IMR-90 (cell line): ENCODE measurements around the gene RFTN1. TPM values are rescaled to one million over a fixed set of nuclear protein-coding genes. Genes with fewer than 3 reads are reported as not detected.

ENCODE experiments used
- ATAC-seq: fragments of 200-7000 bp; cut with Tn5 transposase; 2 replicates; pipeline ENCODE4 v1.9.1; 2020; ENCODE audit warnings: low read depth, mild to moderate bottlenecking, moderate library complexity
- BruUV-seq: library from RNA; stranded (reverse); fragments of 400-500 nt; replicated peaks from 2 replicates; lab custom pipeline; 2021; lab: Mats Ljungman, UMichigan
- CTCF ChIA-PET: fragments of 300-600 bp; formaldehyde crosslinking; extraction: SDS; loops from one replicate; lab custom pipeline; 2021; ENCODE audit warnings: antibody characterized with exemption; lab: Yijun Ruan, JAX
- POLR2A ChIA-PET: fragments of 300-600 bp; sonication (Branson Sonifier 250); formaldehyde crosslinking; loops from one replicate; lab custom pipeline; 2022; ENCODE audit warnings: antibody characterized with exemption; ENCODE audit not compliant: unreplicated experiment; lab: Charles Lee
- DNase-seq: peaks from one replicate; pipeline ENCODE4 v3.0.0; 2013
- H2AFZ ChIP-seq: replicated peaks from 2 replicates; pipeline ENCODE3; 2013; ENCODE audit warnings: low read length, mild to moderate bottlenecking; ENCODE audit not compliant: poor library complexity
- H2AK5ac ChIP-seq: 2 replicates; pipeline ENCODE4 v1.6.1; 2013; ENCODE audit warnings: low read depth, low read length, inconsistent platforms
- H2AK9ac ChIP-seq: replicated peaks from 2 replicates; pipeline ENCODE3; 2013; ENCODE audit warnings: mild to moderate bottlenecking, low read depth, low read length, moderate library complexity; ENCODE audit not compliant: poor library complexity
- H2BK120ac ChIP-seq: 2 replicates; pipeline ENCODE4 v1.6.1; 2013; ENCODE audit warnings: low read depth, low read length, inconsistent platforms
- H2BK15ac ChIP-seq: 3 replicates; pipeline ENCODE4 v1.6.1; 2013; ENCODE audit warnings: low read depth, low read length, inconsistent platforms
- H2BK20ac ChIP-seq: 2 replicates; pipeline ENCODE4 v1.6.1; 2013; ENCODE audit warnings: low read depth, mild to moderate bottlenecking, inconsistent platforms, low read length, moderate library complexity
- H2BK5ac ChIP-seq: 2 replicates; pipeline ENCODE4 v1.6.1; 2013; ENCODE audit warnings: mild to moderate bottlenecking, low read depth, low read length, inconsistent platforms; ENCODE audit not compliant: poor library complexity, severe bottlenecking
- H3K14ac ChIP-seq: replicated peaks from 2 replicates; pipeline ENCODE4 v1.6.1; 2013; ENCODE audit warnings: low read depth, low read length, inconsistent platforms
- H3K18ac ChIP-seq: 2 replicates; pipeline ENCODE4 v1.6.1; 2013; ENCODE audit warnings: low read depth, low read length, control low read depth
- H3K23ac ChIP-seq: 2 replicates; pipeline ENCODE4 v1.6.1; 2013; ENCODE audit warnings: low read depth, low read length, inconsistent platforms
- H3K27ac ChIP-seq: 2 replicates; pipeline ENCODE4 v1.5.1; 2013; ENCODE audit warnings: mild to moderate bottlenecking, control low read depth, low read length; ENCODE audit not compliant: insufficient read depth
- H3K27me3 ChIP-seq: 2 replicates; pipeline ENCODE4 v1.6.1; 2013; ENCODE audit warnings: low read length; ENCODE audit not compliant: control insufficient read depth, insufficient read depth
- H3K36me3 ChIP-seq: 2 replicates; pipeline ENCODE4 v1.6.1; 2013; ENCODE audit warnings: low read length, mixed read lengths; ENCODE audit not compliant: control insufficient read depth, insufficient read depth
- H3K4ac ChIP-seq: 2 replicates; pipeline ENCODE4 v1.6.1; 2013; ENCODE audit warnings: low read depth, low read length, inconsistent platforms
- H3K4me1 ChIP-seq: 2 replicates; pipeline ENCODE4 v1.6.1; 2013; ENCODE audit warnings: low read length, mixed read lengths; ENCODE audit not compliant: control insufficient read depth, insufficient read depth
- H3K4me2 ChIP-seq: 2 replicates; pipeline ENCODE4 v1.6.1; 2013; ENCODE audit warnings: low read depth, mild to moderate bottlenecking, control low read depth, low read length, moderate library complexity
- H3K4me3 ChIP-seq: 2 replicates; pipeline ENCODE4 v1.5.1; 2013; ENCODE audit warnings: low read depth, mild to moderate bottlenecking, control low read depth, low read length, moderate library complexity; ENCODE audit not compliant: insufficient read depth
- H3K56ac ChIP-seq: 2 replicates; pipeline ENCODE4 v1.6.1; 2013; ENCODE audit warnings: low read length, inconsistent platforms; ENCODE audit not compliant: insufficient read depth; ENCODE audit errors: extremely low read depth
- H3K79me1 ChIP-seq, 2 experiments: 2 replicates each; pipeline ENCODE4 v1.6.1; 2013; ENCODE audit warnings: low read length in 2 of 2, inconsistent platforms in 1 of 2, low read depth in 1 of 2
- H3K9ac ChIP-seq: 2 replicates; pipeline ENCODE4 v1.6.1; 2013; ENCODE audit warnings: low read depth, low read length, control low read depth
- H3K9me1 ChIP-seq: 2 replicates; pipeline ENCODE4 v1.6.1; 2013; ENCODE audit warnings: low read length, inconsistent platforms; ENCODE audit not compliant: insufficient read depth
- H3K9me3 ChIP-seq: 2 replicates; pipeline ENCODE4 v1.6.1; 2013; ENCODE audit warnings: low read length; ENCODE audit not compliant: control insufficient read depth, insufficient read depth
- H4K20me1 ChIP-seq: 2 replicates; pipeline ENCODE4 v1.6.1; 2013; ENCODE audit warnings: low read length, inconsistent platforms; ENCODE audit not compliant: insufficient read depth
- H4K5ac ChIP-seq: 2 replicates; pipeline ENCODE4 v1.6.1; 2013; ENCODE audit warnings: mild to moderate bottlenecking, low read depth, low read length, control low read depth
- H4K8ac ChIP-seq, 2 experiments: 2 replicates each; pipeline ENCODE4 v1.6.1; 2013; ENCODE audit warnings: low read depth in 2 of 2, low read length in 2 of 2, control low read depth in 1 of 2, inconsistent platforms in 1 of 2
- H4K91ac ChIP-seq: 2 replicates; pipeline ENCODE4 v1.6.1; 2013; ENCODE audit warnings: low read depth, low read length, inconsistent platforms; ENCODE audit not compliant: insufficient read depth
- CEBPB ChIP-seq: IDR thresholded peaks from 2 replicates; pipeline ENCODE4 v1.6.1; 2012; ENCODE audit warnings: low read depth, low read length, improper control_type of control experiment
- CHD1 ChIP-seq: IDR thresholded peaks from 2 replicates; pipeline ENCODE4 v1.6.1; 2012; ENCODE audit warnings: low read depth, low read length, improper control_type of control experiment
- ELK1 ChIP-seq: fragments of 150-350 bp; IDR thresholded peaks from 2 replicates; pipeline ENCODE4 v1.6.1; 2016; ENCODE audit warnings: low read depth, mild to moderate bottlenecking, low read length, moderate library complexity, borderline replicate concordance
- FOS ChIP-seq: fragments of 150-350 bp; IDR thresholded peaks from 2 replicates; pipeline ENCODE4 v1.6.1; 2016; ENCODE audit warnings: low read depth, low read length
- MAFK ChIP-seq: IDR thresholded peaks from 2 replicates; pipeline ENCODE4 v1.6.1; 2012; ENCODE audit warnings: low read depth, low read length, improper control_type of control experiment
- MXI1 ChIP-seq: IDR thresholded peaks from 2 replicates; pipeline ENCODE4 v1.6.1; 2012; ENCODE audit warnings: low read depth, mild to moderate bottlenecking, low read length, moderate library complexity, borderline replicate concordance
- POLR2A ChIP-seq: IDR thresholded peaks from 2 replicates; pipeline ENCODE4 v1.6.1; 2012; ENCODE audit warnings: mild to moderate bottlenecking, low read depth, low read length
- RCOR1 ChIP-seq: IDR thresholded peaks from 2 replicates; pipeline ENCODE4 v1.6.1; 2012; ENCODE audit warnings: mild to moderate bottlenecking, low read length, improper control_type of control experiment; ENCODE audit not compliant: insufficient replicate concordance
- RFX5 ChIP-seq: IDR thresholded peaks from 2 replicates; pipeline ENCODE4 v1.8.0; 2012; ENCODE audit warnings: low read depth, mild to moderate bottlenecking, low read length, moderate library complexity
- SMC3 ChIP-seq: fragments of 150-350 bp; IDR thresholded peaks from 2 replicates; pipeline ENCODE4 v1.6.1; 2016; ENCODE audit warnings: low read depth, mild to moderate bottlenecking, antibody characterized with exemption, low read length, moderate library complexity
- USF2 ChIP-seq: fragments of 150-350 bp; IDR thresholded peaks from 2 replicates; pipeline ENCODE4 v1.6.1; 2017; ENCODE audit warnings: mild to moderate bottlenecking, antibody characterized with exemption, low read length, low read depth
- WGBS, 2 experiments: methylation state at CpG; one replicate each; pipeline versions ENCODE4 v1.1.5 to v1.1.7; 2013; ENCODE audit warnings: missing lambda C conversion rate in 2 of 2; ENCODE audit not compliant: insufficient read length in 1 of 2; ENCODE audit errors: extremely low coverage in 2 of 2; 5-methylcytosine and 5-hydroxymethylcytosine counted together
- dilution Hi-C: fragments of 300-500 bp; cut with HindIII; formaldehyde crosslinking; loops from one replicate; pipeline ENCODE4 v1.14.3; 2018; ENCODE audit warnings: low sequenced_read_pairs; ENCODE audit not compliant: unreplicated experiment
- in situ Hi-C: fragments of 300-500 bp; cut with MboI; formaldehyde crosslinking; loops from 3 replicates; pipeline ENCODE4 v1.14.3; 2019; ENCODE audit warnings: low sequenced_read_pairs, inconsistent platforms, mixed read lengths
- intact Hi-C: fragments of 100-400 bp; cut with micrococcal nuclease; formaldehyde crosslinking; loops from 2 replicates; pipeline ENCODE4 v1.10.0; 2022
- polyA plus RNA-seq, 3 experiments: library from polyadenylated mRNA; depleted of rRNA; stranded (reverse); fragments of >200 nt; gene quantifications; 2 replicates each; pipeline ENCODE4 v1.2.3, GENCODE V29; 2012; ENCODE audit warnings: low replicate concordance in 1 of 3
- total RNA-seq: library from RNA; depleted of rRNA; stranded (reverse); fragments of >200 nt; gene quantifications from 2 replicates; pipeline ENCODE4 v1.2.3, GENCODE V29; 2012

Gene RFTN1
- total and polyA plus RNA-seq, 2 of the 4 experiments (the other 2 are of a cell fraction): 45.0 to 52.0 TPM

DNA sequence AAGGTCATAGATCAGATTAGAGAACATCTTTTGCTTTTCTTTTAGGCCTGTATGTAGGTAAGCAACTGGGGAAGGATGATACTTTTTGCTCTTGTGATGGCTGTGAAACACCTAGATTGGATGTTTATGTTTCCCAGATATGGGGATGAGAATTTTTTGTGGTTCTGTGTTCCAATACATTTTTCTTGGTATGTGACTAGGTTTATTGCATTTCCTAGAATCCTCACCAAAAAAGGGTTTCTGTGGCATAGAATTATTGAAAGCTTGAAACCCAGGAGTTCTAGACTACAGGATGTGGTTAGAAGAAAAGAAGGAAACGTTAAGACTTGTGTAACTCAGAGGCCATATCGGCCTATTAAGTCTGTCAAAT lies 222.7 kb downstream of the RFTN1 start:
- no peak overlapping the region for H4K8ac ChIP-seq
- DNase-seq (no peak), ATAC-seq (no peak)
- H2BK120ac ChIP-seq: no peak overlapping the region
- no CpG with 5 or more reads among the region's 2 CpGs for WGBS, 2 experiments
- H3K4me3 ChIP-seq: no peak overlapping the region
- H2BK5ac ChIP-seq: no peak overlapping the region
- H3K23ac ChIP-seq: no peak overlapping the region
- H3K4me2 ChIP-seq: no peak overlapping the region
- peak overlapping the region; percentile 7; the same call in 1 of the 2 replicates for H4K5ac ChIP-seq
- H3K14ac ChIP-seq: no peak overlapping the region
- no peak overlapping the region for H2AFZ ChIP-seq
- H3K56ac ChIP-seq: no peak overlapping the region
- ChIA-PET POLR2A (interaction anchor here (0.6 kb wide), 1 partner anchor 268 kb away, joined by 4 read pairs; no protein-coding TSS in a partner anchor), CTCF (interaction anchor here (0.6 to 2.1 kb wide), 17 partner anchors 10 to 265 kb away, joined by 3 to 18 read pairs (median 4); no protein-coding TSS in a partner anchor)
- no peaks in the 10 kb centered on the region for H3K27me3 ChIP-seq
- no peak overlapping the region for H3K4ac ChIP-seq
- H4K91ac ChIP-seq: no peak overlapping the region
- peaks cover 2% of the 10 kb centered on the region; the same call in 1 of the 2 replicates for H3K4me1 ChIP-seq
- no peak overlapping the region for H3K27ac ChIP-seq
- TF ChIP-seq USF2 (no peak), CHD1 (no peak), RCOR1 (no peak), ELK1 (no peak), MXI1 (no peak), SMC3 (no peak), CEBPB (no peak), MAFK (no peak), RFX5 (no peak), FOS (no peak), POLR2A (no peak)
- no peaks in the 10 kb centered on the region for H3K9me1 ChIP-seq
- H3K79me1 ChIP-seq: no peaks in the 10 kb centered on the region
- no peak overlapping the region for H3K18ac ChIP-seq
- no peak overlapping the region for H2BK20ac ChIP-seq
- no peak overlapping the region; the same call in 1 of the 2 replicates for H3K9ac ChIP-seq
- no peaks in the 10 kb centered on the region for H3K9me3 ChIP-seq
- intact Hi-C loops: loop anchor here (1.0 kb wide), 2 partner anchors 226 to 259 kb away; no protein-coding TSS in a partner anchor
- in situ Hi-C loops: loop anchor here (25.0 kb wide), 3 partner anchors 596 to 946 kb away; partner anchors contain the start of gene PLCL2
- H2BK15ac ChIP-seq: no peak overlapping the region
- BruUV-seq: no TSS peak
- dilution Hi-C loops: loop anchor here (25.0 kb wide), 1 partner anchor 246 kb away; no protein-coding TSS in a partner anchor
- H2AK5ac ChIP-seq: no peak overlapping the region
- H3K36me3 ChIP-seq: peaks cover under 1% of the 10 kb centered on the region; the same call in 1 of the 2 replicates
- no peak overlapping the region for H2AK9ac ChIP-seq
- no peaks in the 10 kb centered on the region for H4K20me1 ChIP-seq
